Lower lobe of right lung (tissue), 2 donors: ENCODE measurements around the gene CLCN3. TPM values are rescaled to one million over a fixed set of nuclear protein-coding genes. Genes with fewer than 3 reads are reported as not detected.
A peak's percentile ranks its signal among the peaks of the same experiment; 100 is the strongest.
"Not testable (repeated sequence)": the region's sequence is repeated elsewhere in the genome, so short reads cannot be mapped to it uniquely, and the experiment has no call there.

Experiments
- ATAC-seq, 2 donors: fragments of 200-7000 bp; cut with Tn5 transposase; one replicate each; pipeline ENCODE4 v1.9.1; 2020 to 2022; ENCODE audit warnings: mild to moderate bottlenecking in 2 of 2, moderate library complexity in 2 of 2
- DNase-seq: peaks from one replicate; pipeline ENCODE4 v3.0.0-alpha.2; 2020
- H3K27ac ChIP-seq: fragments of 200-600 bp; one replicate; pipeline ENCODE4 v1.8.0; 2022
- H3K27me3 ChIP-seq: fragments of 200-600 bp; one replicate; pipeline ENCODE4 v1.8.0; 2022; ENCODE audit warnings: low read depth
- H3K36me3 ChIP-seq: fragments of 200-600 bp; one replicate; pipeline ENCODE4 v1.8.0; 2022; ENCODE audit warnings: mild to moderate bottlenecking
- H3K4me1 ChIP-seq: fragments of 200-600 bp; one replicate; pipeline ENCODE4 v1.8.0; 2022
- H3K4me3 ChIP-seq: fragments of 200-600 bp; one replicate; pipeline ENCODE4 v1.8.0; 2022; ENCODE audit warnings: mild to moderate bottlenecking
- H3K9me3 ChIP-seq: fragments of 200-600 bp; one replicate; pipeline ENCODE4 v1.8.0; 2022
- CTCF ChIP-seq: fragments of 200-600 bp; IDR thresholded peaks from one replicate; pipeline ENCODE4 v1.8.0; 2022; ENCODE audit warnings: antibody characterized with exemption, mild to moderate bottlenecking
- intact Hi-C: fragments of 100-400 bp; cut with DNase I; formaldehyde crosslinking; loops from one replicate; pipeline ENCODE4 v1.11.0; 2022
- total RNA-seq: library from RNA; stranded (reverse); fragmentation: NEBNext Ultra II Directional; extraction: Animal tissue kit (Norgen Biotek cat#: 25700); gene quantifications from one replicate; pipeline ENCODE4 v1.2.1, GENCODE V29; 2021
- donor health status: DM: no; HTN: yes; CAD: no; lungs with severe emphysema.

CLCN3 gene
- total RNA-seq, 1 donor from 2014 or later: 41.8 TPM

- intact Hi-C loops: no loop called here
- Histone ChIP-seq H3K4me1 (peaks cover 31% of the 10 kb centered on the region), H3K27ac (peak overlapping the region; percentile 92), H3K4me3 (peak overlapping the region; percentile 68), H3K27me3 (no peaks in the 10 kb centered on the region), H3K9me3 (no peaks in the 10 kb centered on the region), H3K36me3 (no peaks in the 10 kb centered on the region)
- TF ChIP-seq CTCF: no peak
- ATAC-seq (no peak), DNase-seq (no peak)
These were observed 1.4 kb upstream of the CLCN3 start for GRCh38 chr4:169618986-169619385.

DNA sequence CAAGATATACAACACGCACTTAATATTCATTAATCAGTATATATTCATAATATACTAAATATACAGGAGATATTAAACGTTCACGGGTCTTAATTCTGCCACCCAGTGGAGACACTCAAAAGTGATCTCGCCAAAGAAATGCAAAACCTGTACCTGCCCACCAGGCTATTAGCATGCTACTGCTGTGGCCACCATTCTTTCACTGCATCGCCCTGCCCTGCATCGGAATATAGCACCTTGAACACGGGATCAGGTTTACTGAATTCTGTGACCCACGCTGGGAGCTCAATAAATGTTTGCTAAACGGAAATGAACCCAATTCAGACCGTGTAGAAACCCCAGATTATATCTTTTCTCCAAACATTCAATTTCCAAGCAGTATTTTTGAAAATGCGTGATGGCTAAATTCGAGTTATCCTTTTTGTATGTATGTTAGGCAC lies 840 bp upstream of the CLCN3 start:
- ATAC-seq (peak; percentile 74 to 82), DNase-seq (no peak)
- peak overlapping the region; percentile 92 for H3K27ac ChIP-seq
- TF ChIP-seq CTCF: peak; percentile 51
- no peaks in the 10 kb centered on the region for H3K27me3 ChIP-seq
- H3K4me1 ChIP-seq: peaks cover 31% of the 10 kb centered on the region
- H3K4me3 ChIP-seq: peak overlapping the region; percentile 68
- intact Hi-C loops: no loop called here
- no peaks in the 10 kb centered on the region for H3K36me3 ChIP-seq
- H3K9me3 ChIP-seq: no peaks in the 10 kb centered on the region

DNA sequence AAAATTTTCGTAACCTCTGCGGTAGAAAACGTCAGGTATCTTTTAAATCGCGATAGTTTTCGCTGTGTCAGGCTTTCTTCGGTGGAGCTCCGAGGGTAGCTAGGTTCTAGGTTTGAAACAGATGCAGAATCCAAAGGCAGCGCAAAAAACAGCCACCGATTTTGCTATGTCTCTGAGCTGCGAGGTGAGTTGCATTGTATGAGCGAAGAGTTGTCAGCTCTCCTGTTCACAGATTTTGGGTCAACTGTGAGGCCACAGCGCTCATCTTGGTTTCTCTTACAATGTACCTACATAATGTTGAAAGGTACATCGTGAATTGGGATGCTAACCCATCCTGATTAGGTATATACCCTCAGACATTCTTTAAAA lies 486 bp downstream of the CLCN3 start:
- Histone ChIP-seq H3K27me3 (no peaks in the 10 kb centered on the region), H3K4me3 (peak overlapping the region; percentile 68), H3K4me1 (peaks cover 31% of the 10 kb centered on the region), H3K9me3 (no peaks in the 10 kb centered on the region), H3K36me3 (no peaks in the 10 kb centered on the region), H3K27ac (peak overlapping the region; percentile 92)
- ATAC-seq: peak in 1 of 2 donors; percentile 4
- TF ChIP-seq CTCF: no peak
- DNase-seq: no peak
- intact Hi-C loops: no loop called here

DNA sequence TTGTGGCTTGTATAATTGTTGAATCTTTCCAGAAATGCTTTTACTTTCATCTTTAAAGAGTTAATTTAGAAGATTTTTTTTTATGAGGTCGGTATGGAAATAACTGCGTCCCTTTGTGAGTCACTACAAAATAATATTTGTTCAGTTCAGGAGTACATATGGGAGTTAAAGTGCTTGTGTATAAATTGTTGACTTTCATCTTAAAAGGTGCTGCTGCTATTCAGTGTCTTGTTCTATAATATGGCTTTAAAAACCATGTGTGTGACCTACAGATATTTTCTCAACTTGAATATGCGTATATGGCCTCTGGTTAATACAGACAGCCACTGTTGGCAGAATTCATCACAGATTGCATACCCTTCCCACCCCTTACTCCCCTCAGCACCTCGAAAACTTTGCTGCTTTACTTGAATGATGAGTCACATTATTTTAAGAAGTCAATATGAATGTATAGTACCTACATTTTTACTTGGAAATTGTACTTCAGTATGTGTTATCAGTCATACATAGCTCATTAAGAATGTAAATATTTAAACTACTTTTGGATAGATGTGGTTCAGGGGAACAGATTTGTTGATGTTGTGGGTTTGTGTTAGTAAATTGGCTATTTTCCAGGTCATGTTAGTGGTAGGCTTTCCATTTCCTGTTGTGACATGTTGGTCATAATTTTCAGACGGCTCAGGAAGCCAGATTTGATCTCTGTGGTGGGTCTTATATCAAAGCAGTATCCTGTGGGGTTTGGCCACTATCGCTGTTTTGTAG lies 1.5 kb downstream of the CLCN3 start:
- no peak for DNase-seq

GRCh38 chr4:169622566-169622965 lies 2.2 kb downstream of the CLCN3 start:
- peaks cover 35% of the 10 kb centered on the region for H3K4me1 ChIP-seq

More for the DNA sequence above, 1.5 kb downstream of the CLCN3 start:
- Histone ChIP-seq H3K27ac (peak overlapping the region; percentile 59), H3K4me1 (peaks cover 33% of the 10 kb centered on the region), H3K36me3 (no peaks in the 10 kb centered on the region), H3K27me3 (no peaks in the 10 kb centered on the region), H3K9me3 (no peaks in the 10 kb centered on the region), H3K4me3 (peak overlapping the region; percentile 68)
- intact Hi-C loops: no loop called here
- no peak for ATAC-seq
- TF ChIP-seq CTCF: no peak

GRCh38 chr4:169624012-169624411 lies 3.6 kb downstream of the CLCN3 start:
- peaks cover 34% of the 10 kb centered on the region for H3K4me1 ChIP-seq
- DNase-seq, H3K9me3 ChIP-seq, H3K27me3 ChIP-seq, H3K4me3 ChIP-seq, intact Hi-C loops, H3K27ac ChIP-seq, H3K36me3 ChIP-seq, ATAC-seq: not testable (repeated sequence)

More at GRCh38 chr4:169622566-169622965, 2.2 kb downstream of the CLCN3 start:
- Histone ChIP-seq H3K36me3 (no peaks in the 10 kb centered on the region), H3K27ac (peak overlapping the region; percentile 59), H3K4me3 (peak overlapping the region; percentile 68), H3K9me3 (no peaks in the 10 kb centered on the region), H3K27me3 (no peaks in the 10 kb centered on the region)
- ATAC-seq (no peak), DNase-seq (no peak)
- no peak for TF ChIP-seq CTCF
- intact Hi-C loops: no loop called here
